ENCODE results near the gene ZNF568.

The ZNF568 gene

DNA sequence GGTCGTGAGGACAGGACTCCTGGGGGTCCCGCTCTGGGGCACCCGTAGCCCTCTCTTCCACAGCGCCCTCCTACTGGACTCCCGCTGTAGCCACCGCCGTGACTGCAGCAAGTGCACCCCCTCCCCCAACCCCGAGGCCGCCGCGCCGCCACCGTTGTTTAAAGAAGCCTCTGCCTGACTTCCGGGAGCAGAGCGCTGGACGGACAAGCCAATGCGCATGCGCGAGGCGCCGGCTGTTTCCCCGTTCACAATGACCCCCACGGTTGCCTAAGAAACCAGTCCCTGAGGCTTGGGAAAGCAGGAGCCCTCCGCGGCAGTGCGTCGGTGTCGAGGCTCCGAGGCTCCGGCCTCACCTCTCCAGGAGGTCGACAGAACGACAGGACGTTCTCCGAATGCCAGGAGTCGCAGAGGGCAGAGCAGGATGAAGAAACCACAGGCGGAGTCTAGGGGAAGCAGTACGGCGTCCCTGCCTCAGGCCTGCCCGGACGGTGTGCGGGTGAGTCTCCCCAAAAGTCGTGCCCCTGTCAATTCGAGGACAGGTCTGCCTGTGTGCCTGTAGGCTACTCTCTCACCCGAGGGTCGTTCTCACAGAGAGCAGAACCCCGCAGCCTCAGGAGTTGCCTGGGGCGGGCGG is 91.6 kb downstream of the ZNF568 start:
- peak; percentile 32 for DNase-seq

- no peak for DNase-seq
Observed at GRCh38 chr19:37009871-37010270, 93.7 kb downstream of the ZNF568 start.

DNA sequence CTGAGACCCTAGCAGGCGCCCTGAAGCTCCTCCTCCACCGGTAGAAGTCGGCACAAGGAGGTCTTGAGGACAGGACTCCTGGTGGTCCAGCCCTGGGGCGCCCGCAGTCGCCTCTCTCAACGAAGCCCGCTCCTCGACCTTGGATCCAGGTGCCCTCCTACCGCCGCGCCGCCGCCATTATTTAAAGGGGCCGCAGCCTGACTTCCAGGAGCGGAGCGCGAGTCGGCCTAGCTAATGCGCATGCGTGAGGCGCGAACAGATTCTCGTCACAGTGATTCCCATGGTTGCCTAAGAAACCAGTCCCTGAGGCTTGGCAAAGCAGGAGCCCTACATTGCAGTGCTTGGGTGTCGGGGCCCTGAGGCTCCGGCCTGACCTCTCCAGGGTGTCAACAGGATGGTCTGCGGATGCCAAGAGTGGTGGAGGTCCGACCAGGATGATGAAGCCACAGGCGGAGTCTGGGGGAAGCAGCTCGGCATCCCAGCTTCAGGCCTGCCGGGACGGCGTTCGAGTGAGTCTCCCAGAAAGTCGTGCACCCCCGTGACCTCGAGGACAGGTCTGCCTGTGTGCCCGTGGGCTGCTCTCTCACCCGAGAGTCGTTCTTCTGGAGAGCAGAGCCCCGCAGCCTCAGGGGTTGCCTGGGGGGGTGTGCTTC is 96.1 kb downstream of the ZNF568 start:
- DNase-seq: no peak

DNA sequence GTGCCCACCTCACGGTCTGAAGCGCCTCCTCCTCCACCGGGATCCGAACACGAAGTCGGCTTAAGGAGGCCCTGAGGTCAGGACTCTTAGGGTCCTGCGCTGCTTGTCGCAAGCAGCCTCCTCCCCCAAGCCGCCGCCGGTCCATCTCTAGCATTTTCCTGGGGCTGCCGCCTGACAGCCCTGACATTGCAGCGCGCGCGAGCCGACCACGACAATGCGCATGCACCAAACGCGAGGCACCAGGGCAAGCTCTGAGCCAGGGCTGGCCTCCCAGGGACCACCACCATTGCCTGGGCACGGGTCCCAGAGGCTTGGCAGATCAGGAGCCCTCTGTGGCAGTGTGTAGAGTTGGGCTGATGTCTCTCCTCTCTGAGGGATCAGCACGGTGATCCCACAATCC is 98.3 kb downstream of the ZNF568 start:
- no peak for DNase-seq

GRCh38 chr19:37045140-37045539 is 129.0 kb downstream of the ZNF568 start:
- DNase-seq: no peak
